Heart right ventricle (tissue), 16 donors: ENCODE results near the gene EIF2B5. TPM values are rescaled to one million over a fixed set of nuclear protein-coding genes. Genes with fewer than 3 reads are reported as not detected.
A peak's percentile ranks its signal among the peaks of the same experiment; 100 is the strongest.

Experiments used
- ATAC-seq, 8 donors: fragments of 200-7000 bp; cut with Tn5 transposase; one replicate each; pipeline ENCODE4 v1.9.1; 2020; ENCODE audit warnings: mild to moderate bottlenecking in 8 of 8, moderate library complexity in 8 of 8, moderate number of reproducible peaks in 1 of 8
- DNase-seq, 2 donors: peaks; one replicate each; pipeline ENCODE4 v3.0.0-alpha.2; 2020
- H3K27ac ChIP-seq, 10 donors: fragments of 200-600 bp; sonication (generic) in 2 of 10; one replicate each; pipeline versions ENCODE4 v1.5.0 to v1.8.0; 2020 to 2022; ENCODE audit warnings: mild to moderate bottlenecking in 3 of 10
- H3K27me3 ChIP-seq, 7 donors: fragments of 200-600 bp; one replicate each; pipeline ENCODE4 v1.8.0; 2021 to 2022; ENCODE audit warnings: mild to moderate bottlenecking in 2 of 7
- H3K36me3 ChIP-seq, 9 donors: fragments of 200-600 bp; sonication (generic) in 1 of 9; one replicate each; pipeline versions ENCODE4 v1.5.0 to v1.8.0; 2020 to 2022; ENCODE audit warnings: mild to moderate bottlenecking in 2 of 9
- H3K4me1 ChIP-seq, 9 donors: fragments of 200-600 bp; sonication (generic) in 1 of 9; one replicate each; pipeline versions ENCODE4 v1.5.0 to v1.8.0; 2020 to 2022; ENCODE audit warnings: mild to moderate bottlenecking in 4 of 9
- H3K4me3 ChIP-seq, 10 donors: fragments of 200-600 bp; sonication (generic) in 2 of 10; one replicate each; pipeline versions ENCODE4 v1.5.0 to v1.8.0; 2020 to 2022; ENCODE audit warnings: mild to moderate bottlenecking in 7 of 10, moderate library complexity in 2 of 10
- H3K9me3 ChIP-seq, 11 donors: fragments of 200-600 bp in 10 of 11; sonication (generic) in 2 of 11; one replicate each; pipeline versions ENCODE4 v1.5.0 to v1.8.0; 2013 to 2022; ENCODE audit warnings: mild to moderate bottlenecking in 2 of 11, control low read depth in 1 of 11, moderate library complexity in 1 of 11
- CTCF ChIP-seq, 9 donors: fragments of 200-600 bp; sonication (generic) in 2 of 9; IDR thresholded peaks; one replicate each; pipeline versions ENCODE4 v1.5.0 to v1.8.0; 2021 to 2022; ENCODE audit warnings: antibody characterized with exemption in 9 of 9, mild to moderate bottlenecking in 5 of 9, moderate library complexity in 1 of 9
- WGBS, 2 donors: extraction: QIAGEN DNeasy Blood & Tissue Kit; methylation state at CpG; one replicate each; pipeline ENCODE4 v1.1.7; 2013; ENCODE audit warnings: inconsistent platforms in 1 of 2; 5-methylcytosine and 5-hydroxymethylcytosine counted together
- intact Hi-C, 10 donors: fragments of 100-400 bp; cut with DNase I; formaldehyde crosslinking; loops; one replicate each; pipeline versions ENCODE4 v1.11.1 to v1.14.2; 2022
- polyA plus RNA-seq, 2 donors: library from polyadenylated mRNA; stranded (reverse); fragments of 200-250 nt; gene quantifications; one replicate each; pipeline ENCODE4 v1.2.3, GENCODE V29; 2013
- total RNA-seq, 10 donors: library from RNA; stranded (reverse); fragmentation: NEBNext Ultra II Directional in 3 of 10; extraction: Animal tissue kit (Norgen Biotek cat#: 25700) in 3 of 10; gene quantifications; one replicate each; pipeline versions ENCODE4 v1.2.1 to v1.2.4, GENCODE V29; 2021 to 2023
- donor health status: Arrhythmogenic right ventricular cardiomyopathy.
- donor health status: ischemic (EF 13 %, LVEDD 7.1; RV severe dilation, severe dysfunction).
- donor health status: healthy with polysubstance abuse.
- donor health status: DM: no; HTN: yes; CAD: no.
- donor health status: DM: no; HTN: no; CAD: no.
- donor health status: ischemic (EF 25% LVEDD 6.9; RV normal size, moderate dysfunction).
- donor health status: ischemic (EF 25% LVEDD 5.7; RV mildly dilated, moderate dysfunction).
- donor health status: healthy.
- donor health status: DM: yes; HTN: yes; CAD: no.
- donor health status: Ischemic cardiomyopathy.
- donor health status: ischemic (EF 35%, LVEDD 5.7; RV mildly dilated, moderate dysfunction).
- donor health status: nonischemic (EF 11% LVEDD 7.7; RV severe dilation, severe dysfunction).
- donor health status: DM: yes; HTN: yes; CAD: no.
- donor health status: PGD.
- donor health status: ischemic (EF 29% LVEDD 5.4; RV normal size, mild dysfunction).
- donor health status: nonischemic (EF 23%, LVEDD 6.1; RV moderate dilation, normal function).

Gene EIF2B5
- total and polyA plus RNA-seq, 12 donors: 26.8 to 44.6 (median 31.6) TPM

- Histone ChIP-seq H3K4me3 (no peak overlapping the region), H3K9me3 (no peaks in the 10 kb centered on the region), H3K4me1 (peaks cover 10 to 60% (median 40%) of the 10 kb centered on the region in 9 donors), H3K27ac (no peak overlapping the region), H3K27me3 (no peaks in the 10 kb centered on the region), H3K36me3 (peaks cover 10 to 70% (median 67%) of the 10 kb centered on the region in 9 donors)
- no peak for TF ChIP-seq CTCF (IDR thresholded peaks at IDR 0.05)
- 91 to 93% methylated on average over 13 of the region's 13 CpGs for WGBS, 2 donors
- ATAC-seq (no peak), DNase-seq (no peak)
- intact Hi-C loops: loop anchor here in 2 of 10 donors (5.0 kb wide), 2 partner anchors 41 to 119 kb away; partner anchors contain the start of genes EIF2B5 (in 1 of the 2) and PSMD2 (in 1 of the 2)
Observed at GRCh38 chr3:184178521-184179138, 43.5 kb downstream of the EIF2B5 start.

- TF ChIP-seq CTCF (IDR thresholded peaks at IDR 0.05): no peak
- 90 to 91% methylated on average over 6 of the region's 6 CpGs for WGBS, 2 donors
Observed at GRCh38 chr3:184180165-184180564, 45.0 kb downstream of the EIF2B5 start.

GRCh38 chr3:184181596-184181995 lies 46.4 kb downstream of the EIF2B5 start:
- TF ChIP-seq CTCF (IDR thresholded peaks at IDR 0.05): no peak
- ATAC-seq (no peak), DNase-seq (no peak)
- intact Hi-C loops: loop anchor here in 3 of 10 donors (10.0 kb wide), 3 partner anchors 63 to 153 kb away; partner anchors contain the start of genes ALG3 (in 2 of the 3), EEF1AKMT4 (in 2 of the 3), EIF4G1 (in 1 of the 3) and FAM131A (in 1 of the 3)
- Histone ChIP-seq H3K27ac (no peak overlapping the region), H3K36me3 (peaks cover 10 to 84% (median 76%) of the 10 kb centered on the region in 9 donors), H3K4me1 (peaks cover 16 to 50% (median 28%) of the 10 kb centered on the region in 9 donors), H3K27me3 (no peaks in the 10 kb centered on the region), H3K4me3 (no peak overlapping the region), H3K9me3 (no peaks in the 10 kb centered on the region)
- WGBS, 2 donors: 95 to 97% methylated on average over 9 of the region's 9 CpGs

More at GRCh38 chr3:184180165-184180564, 45.0 kb downstream of the EIF2B5 start:
- Histone ChIP-seq H3K36me3 (peaks cover 10 to 84% (median 76%) of the 10 kb centered on the region in 9 donors), H3K27me3 (no peaks in the 10 kb centered on the region), H3K9me3 (no peaks in the 10 kb centered on the region), H3K4me1 (peaks cover 13 to 56% (median 36%) of the 10 kb centered on the region in 9 donors), H3K27ac (peak overlapping the region in 1 of 10 donors; percentile 53), H3K4me3 (no peak overlapping the region)
- intact Hi-C loops: loop anchor here in 3 of 10 donors (10.0 kb wide), 3 partner anchors 65 to 155 kb away; partner anchors contain the start of genes ALG3 (in 2 of the 3), EEF1AKMT4 (in 2 of the 3), EIF4G1 (in 1 of the 3) and FAM131A (in 1 of the 3)
- DNase-seq: no peak
- no peak for ATAC-seq

GRCh38 chr3:184183679-184184078 lies 48.5 kb downstream of the EIF2B5 start:
- H3K9me3 ChIP-seq: no peaks in the 10 kb centered on the region
- ATAC-seq (no peak), DNase-seq (no peak)
- intact Hi-C loops: loop anchor here in 4 of 10 donors (2.0 to 10.0 kb wide), 5 partner anchors 47 to 151 kb away; partner anchors contain the start of genes ALG3 (in 2 of the 4), EEF1AKMT4 (in 2 of the 4), EIF2B5 (in 1 of the 4) and EIF4G1 (in 1 of the 4)
- 77 to 79% methylated on average over 5 of the region's 5 CpGs for whole genome bisulfite sequencing, 2 donors
- peaks cover 11 to 47% (median 31%) of the 10 kb centered on the region in 9 donors for H3K4me1 ChIP-seq
- H3K4me3 ChIP-seq: no peak overlapping the region
- H3K27me3 ChIP-seq: no peaks in the 10 kb centered on the region
- TF ChIP-seq CTCF (IDR thresholded peaks at IDR 0.05): no peak
- H3K36me3 ChIP-seq: peaks cover 10 to 80% (median 59%) of the 10 kb centered on the region in 9 donors
- H3K27ac ChIP-seq: peak overlapping the region in 1 of 10 donors; percentile 6
